Activated naive CD8-positive, alpha-beta T cell treated with anti-CD3 and anti-CD28 coated beads, Interleukin-2, amount 10 ng/mL, durations not matched to agents 7 days and 5 days (primary cell): Measurements from ENCODE around the gene TMEM253. TPM values are rescaled to one million over a fixed set of nuclear protein-coding genes. Genes with fewer than 3 reads are reported as not detected.

ENCODE experiments used
- ATAC-seq: fragments of 150-1000 bp; cut with Tn5 transposase; one replicate; pipeline ENCODE4 v1.10.0; 2021; ENCODE audit warnings: low read depth, moderate library complexity
- POLR2A ChIA-PET: fragments of 350-600 bp; sonication (Branson Sonifier 250); formaldehyde crosslinking; loops from one replicate; lab custom pipeline; 2021; ENCODE audit warnings: antibody characterized with exemption; lab: Charles Lee
- DNase-seq: peaks from one replicate; pipeline ENCODE4 v3.0.0; 2021
- H3K27ac Mint-ChIP-seq: one replicate; pipeline ENCODE4 v1.8.0; 2022; ENCODE audit warnings: mild to moderate bottlenecking, mixed read lengths
- H3K27me3 Mint-ChIP-seq: one replicate; pipeline ENCODE4 v1.8.0; 2022; ENCODE audit warnings: mild to moderate bottlenecking, moderate library complexity, mixed read lengths
- H3K36me3 Mint-ChIP-seq: one replicate; pipeline ENCODE4 v1.8.0; 2021; ENCODE audit warnings: mild to moderate bottlenecking, mixed read lengths
- H3K4me1 Mint-ChIP-seq: one replicate; pipeline ENCODE4 v1.8.0; 2021; ENCODE audit warnings: mixed read lengths
- H3K4me3 Mint-ChIP-seq: one replicate; pipeline ENCODE4 v1.8.0; 2022; ENCODE audit warnings: mild to moderate bottlenecking, moderate library complexity, mixed read lengths
- H3K9me3 Mint-ChIP-seq: one replicate; pipeline ENCODE4 v1.8.0; 2021; ENCODE audit warnings: mixed read lengths
- total RNA-seq, 2 experiments: library from RNA; stranded (reverse); gene quantifications; one replicate each; pipeline ENCODE4 v1.2.3, GENCODE V29; 2021

TMEM253 gene
- not detected for total RNA-seq

DNA sequence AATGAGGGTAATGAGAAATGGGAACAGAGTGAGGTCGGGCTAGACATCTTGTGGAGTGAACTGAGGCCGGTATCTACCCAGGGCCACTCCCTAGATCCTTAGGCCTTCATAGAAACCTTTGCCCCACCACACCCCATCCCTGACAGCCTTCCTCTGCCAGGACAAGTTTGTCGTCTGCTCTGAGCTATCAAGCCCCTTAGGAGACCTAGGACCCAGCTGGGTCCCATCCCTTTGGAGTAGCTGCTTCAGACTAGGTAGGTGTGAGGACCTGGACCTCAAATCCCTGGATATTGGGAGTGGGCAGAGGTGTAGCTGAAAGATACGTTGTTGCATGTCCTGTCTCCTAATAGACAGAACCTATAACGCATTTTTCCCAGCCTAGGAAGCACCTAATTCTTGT lies at the start of gene TMEM253:
TSS of gene TMEM253 (plus strand) at position 136 of the 400 bp plus-strand sequence. CDS start 278 bp downstream, outside the sequence.
- DNase-seq (no peak), ATAC-seq (no peak)
- POLR2A ChIA-PET = no interaction called here
- Mint-ChIP-seq H3K27ac (no peak within 1 kb of the TSS), H3K9me3 (no peaks in the 10 kb centered on the region), H3K4me1 (peaks cover 36% of the 10 kb centered on the region), H3K27me3 (peaks cover 24% of the 10 kb centered on the region), H3K36me3 (no peaks in the 10 kb centered on the region), H3K4me3 (peak within 1 kb of the TSS; percentile 94)

DNA sequence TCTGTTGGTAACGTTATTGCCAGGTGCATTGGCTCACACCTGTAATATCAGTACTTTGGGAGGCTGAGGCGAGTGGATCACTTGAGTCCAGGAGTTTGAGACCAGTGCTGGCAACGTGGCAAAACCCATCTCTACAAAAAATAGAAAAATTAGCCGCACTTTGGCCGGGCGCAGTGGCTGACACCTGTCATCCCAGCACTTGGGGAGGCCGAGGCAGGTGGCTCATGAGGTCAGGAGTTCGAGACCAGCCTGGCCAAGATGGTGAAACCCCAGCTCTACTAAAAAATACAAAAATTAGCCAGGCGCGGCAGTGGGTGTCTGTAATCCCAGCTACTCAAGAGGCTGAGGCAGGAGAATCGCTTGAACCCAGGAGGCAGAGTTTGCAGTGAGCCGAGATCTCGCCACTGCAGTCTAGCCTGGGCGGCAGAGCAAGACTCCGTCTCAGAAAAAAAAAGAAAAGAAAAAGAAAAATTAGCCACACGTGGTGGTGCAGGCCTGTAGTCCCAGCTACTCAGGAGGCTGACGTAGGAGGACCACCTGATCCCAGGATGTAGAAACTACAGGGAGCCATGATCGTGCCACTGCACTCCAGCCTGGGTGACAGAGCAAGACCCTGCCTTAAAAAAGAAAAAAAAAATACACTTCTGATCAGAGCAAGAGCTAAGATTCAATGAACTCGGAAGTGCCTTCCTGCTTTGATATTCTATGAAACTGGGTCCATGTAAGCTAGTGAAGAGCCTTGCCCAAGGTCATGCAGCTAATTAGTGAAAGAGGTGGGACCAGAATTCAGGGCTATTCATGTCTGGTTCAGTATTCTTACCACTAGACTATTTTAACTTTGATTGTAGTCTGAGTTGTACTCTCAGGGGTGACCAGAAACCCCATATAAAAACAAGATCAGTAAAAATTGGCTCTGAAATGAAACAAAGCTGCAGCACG lies 47.4 kb upstream of the TMEM253 start:
- H3K4me3 Mint-ChIP-seq = no peak overlapping the region
- DNase-seq (no peak), ATAC-seq (no peak)
- H3K9me3 Mint-ChIP-seq = no peaks in the 10 kb centered on the region
- H3K36me3 Mint-ChIP-seq = no peaks in the 10 kb centered on the region
- POLR2A ChIA-PET = no interaction called here
- H3K4me1 Mint-ChIP-seq = peaks cover 5% of the 10 kb centered on the region
- H3K27me3 Mint-ChIP-seq = peaks cover 8% of the 10 kb centered on the region
- no peak overlapping the region for H3K27ac Mint-ChIP-seq

DNA sequence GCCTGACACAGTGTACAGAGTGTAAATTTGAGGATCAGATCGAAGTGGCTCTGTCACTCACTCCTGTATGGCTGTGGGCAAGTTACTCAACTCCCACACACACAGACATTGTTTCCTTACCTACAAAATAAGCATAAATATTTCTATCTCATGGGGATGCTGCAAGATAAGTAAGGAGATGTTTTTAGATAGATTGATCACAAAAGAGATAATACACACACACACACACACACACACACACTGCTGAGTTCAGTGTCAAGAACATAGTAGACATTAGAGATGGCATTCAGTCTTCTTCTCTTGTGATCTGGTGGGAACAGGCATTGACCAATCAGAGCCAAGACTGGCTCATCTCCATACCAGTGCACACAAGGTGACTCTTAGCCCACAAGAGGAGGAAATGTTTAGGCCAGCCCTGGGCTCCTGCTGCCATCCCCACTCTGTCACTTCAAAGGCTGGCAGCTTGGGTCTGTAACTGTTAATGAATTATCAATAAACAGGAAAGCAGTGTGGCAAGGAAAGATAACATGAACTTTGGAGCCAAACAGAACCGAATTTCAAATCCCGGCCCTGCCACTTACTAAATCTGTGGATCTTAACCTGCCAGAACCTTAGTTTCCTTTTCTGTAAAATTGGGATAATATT lies 46.6 kb upstream of the TMEM253 start:
- no peak overlapping the region for H3K4me3 Mint-ChIP-seq
- DNase-seq = no peak
- H3K27ac Mint-ChIP-seq = no peak overlapping the region
- H3K36me3 Mint-ChIP-seq = no peaks in the 10 kb centered on the region
- no peak for ATAC-seq
- POLR2A ChIA-PET = no interaction called here
- H3K27me3 Mint-ChIP-seq = peaks cover 11% of the 10 kb centered on the region
- peaks cover 5% of the 10 kb centered on the region for H3K4me1 Mint-ChIP-seq
- no peaks in the 10 kb centered on the region for H3K9me3 Mint-ChIP-seq

DNA sequence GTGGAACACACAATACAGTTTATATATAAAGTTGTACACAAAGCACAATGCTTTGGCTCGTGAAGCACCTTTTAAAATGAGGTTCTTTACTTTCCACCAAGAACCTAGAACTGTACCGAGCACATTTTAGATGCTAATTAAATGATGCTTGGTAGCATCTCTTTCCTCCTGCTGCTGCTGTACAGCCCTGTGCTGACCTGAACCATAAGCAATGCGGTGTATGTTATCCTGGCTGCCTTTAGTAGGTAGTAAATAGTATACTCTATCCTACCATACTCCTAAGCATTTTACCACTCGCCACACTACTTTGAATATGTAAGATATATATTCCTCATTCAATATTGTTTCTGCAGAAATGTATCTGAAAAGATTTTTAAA lies 46.1 kb upstream of the TMEM253 start:
- ATAC-seq (no peak), DNase-seq (no peak)
- H3K4me1 Mint-ChIP-seq = peaks cover 5% of the 10 kb centered on the region
- POLR2A ChIA-PET = no interaction called here
- H3K27ac Mint-ChIP-seq = no peak overlapping the region
- H3K27me3 Mint-ChIP-seq = peaks cover 8% of the 10 kb centered on the region
- H3K36me3 Mint-ChIP-seq = no peaks in the 10 kb centered on the region
- H3K9me3 Mint-ChIP-seq = no peaks in the 10 kb centered on the region
- no peak overlapping the region for H3K4me3 Mint-ChIP-seq

DNA sequence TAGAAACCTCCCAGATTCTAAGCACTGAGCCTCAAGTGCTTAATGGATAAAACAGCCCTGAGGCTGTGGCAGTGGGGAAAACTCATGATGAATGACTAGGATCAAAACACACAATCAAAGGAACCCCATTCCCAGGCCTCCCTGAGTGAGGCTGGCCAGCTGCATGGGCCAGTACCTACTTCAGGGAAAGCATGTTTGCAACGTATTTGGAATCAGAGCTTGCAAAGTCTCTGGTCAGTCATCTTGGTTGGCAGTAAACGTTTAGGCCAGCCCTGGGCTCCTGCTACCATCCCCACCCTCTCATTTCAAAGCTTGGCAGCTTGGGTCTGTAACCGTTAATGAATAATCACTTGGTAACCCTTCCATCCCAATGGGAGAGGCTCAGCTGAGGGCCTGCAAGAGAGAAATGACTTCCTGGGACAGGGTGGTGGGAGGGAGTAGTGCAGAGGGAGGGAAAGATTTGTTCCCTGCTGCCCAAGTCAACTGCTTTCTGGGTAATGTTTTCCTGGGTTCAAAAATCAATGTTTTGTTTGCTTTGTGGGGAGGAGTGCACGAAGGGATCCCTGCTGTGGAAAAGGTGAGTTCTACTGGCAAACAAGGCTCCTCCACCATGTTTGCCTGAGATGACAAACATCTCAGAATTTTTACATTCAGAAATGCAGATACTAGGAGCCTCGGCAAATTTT lies 45.3 kb upstream of the TMEM253 start:
- POLR2A ChIA-PET = no interaction called here
- H3K27me3 Mint-ChIP-seq = peaks cover 11% of the 10 kb centered on the region
- no peaks in the 10 kb centered on the region for H3K9me3 Mint-ChIP-seq
- peaks cover 5% of the 10 kb centered on the region for H3K4me1 Mint-ChIP-seq
- no peak overlapping the region for H3K4me3 Mint-ChIP-seq
- no peak overlapping the region for H3K27ac Mint-ChIP-seq
- no peaks in the 10 kb centered on the region for H3K36me3 Mint-ChIP-seq
- ATAC-seq (no peak), DNase-seq (no peak)

DNA sequence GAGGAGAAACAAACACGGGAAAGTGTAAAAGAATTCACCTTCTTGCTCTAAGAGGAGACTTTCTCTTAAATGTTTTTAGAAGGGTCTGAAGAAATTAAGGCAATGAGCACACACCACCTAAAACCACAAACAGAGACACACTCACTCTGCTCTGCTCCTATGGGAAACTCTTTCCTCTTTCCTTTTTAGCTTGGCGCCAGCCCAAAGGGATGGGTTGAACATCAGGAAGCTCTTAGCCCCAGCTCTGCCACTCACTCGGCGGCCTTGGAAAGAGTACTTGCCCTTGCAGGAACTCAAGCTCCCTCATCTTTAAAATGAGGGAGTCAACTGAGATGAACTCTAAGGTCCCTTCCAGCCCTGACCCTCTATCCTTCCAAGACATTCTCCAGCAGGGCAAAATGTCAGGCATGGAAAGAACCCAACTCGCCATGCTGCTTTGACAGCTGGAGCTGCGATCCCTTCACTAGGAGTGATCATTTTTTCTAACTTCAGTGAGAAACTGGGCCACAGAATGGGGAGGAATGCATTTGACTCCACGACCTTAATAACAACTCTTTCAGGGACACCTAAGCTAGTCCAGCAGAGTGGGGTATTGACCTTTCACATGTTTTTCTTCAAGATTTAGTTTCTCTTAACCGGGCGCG lies 44.2 kb upstream of the TMEM253 start:
- peaks cover 16% of the 10 kb centered on the region for H3K27me3 Mint-ChIP-seq
- no peak overlapping the region for H3K4me3 Mint-ChIP-seq
- POLR2A ChIA-PET = no interaction called here
- H3K36me3 Mint-ChIP-seq = no peaks in the 10 kb centered on the region
- peaks cover 5% of the 10 kb centered on the region for H3K4me1 Mint-ChIP-seq
- H3K27ac Mint-ChIP-seq = no peak overlapping the region
- DNase-seq (no peak), ATAC-seq (no peak)
- H3K9me3 Mint-ChIP-seq = no peaks in the 10 kb centered on the region

DNA sequence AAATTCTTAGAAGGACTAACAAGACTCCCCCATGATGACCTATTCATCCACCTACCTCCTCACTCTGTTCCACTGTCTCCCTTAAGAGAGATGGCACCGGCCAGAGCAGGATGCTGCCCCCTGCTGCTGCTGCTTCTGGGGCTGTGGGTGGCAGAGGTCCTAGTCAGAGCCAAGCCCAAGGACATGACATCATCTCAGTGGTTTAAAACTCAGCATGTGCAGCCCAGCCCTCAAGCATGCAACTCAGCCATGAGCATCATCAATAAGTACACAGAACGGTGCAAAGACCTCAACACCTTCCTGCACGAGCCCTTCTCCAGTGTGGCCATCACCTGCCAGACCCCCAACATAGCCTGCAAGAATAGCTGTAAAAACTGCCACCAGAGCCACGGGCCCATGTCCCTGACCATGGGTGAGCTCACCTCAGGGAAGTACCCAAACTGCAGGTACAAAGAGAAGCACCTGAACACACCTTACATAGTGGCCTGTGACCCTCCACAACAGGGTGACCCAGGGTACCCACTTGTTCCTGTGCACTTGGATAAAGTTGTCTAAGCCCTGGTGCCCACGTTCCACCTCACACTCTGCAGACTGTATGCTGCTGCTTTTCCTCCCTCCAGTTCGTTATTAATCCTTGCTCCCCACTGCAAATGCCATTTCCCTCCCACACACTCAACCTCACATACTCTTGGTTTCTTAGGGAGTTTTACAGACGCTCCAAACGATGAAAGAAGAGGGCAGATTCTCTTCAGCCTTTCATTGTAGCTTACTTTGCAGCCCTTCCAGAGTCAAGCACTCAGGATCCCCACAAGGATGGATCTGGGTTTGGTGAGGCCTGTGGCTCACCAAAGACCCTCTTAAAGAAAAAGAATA lies 42.8 kb upstream of the TMEM253 start, which contains the start of gene RNASE8:
TSS of gene RNASE8 (plus strand) at position 20 of the 873 bp plus-strand sequence. CDS start at position 91, 71 bp downstream.
- Mint-ChIP-seq H3K27ac (no peak within 1 kb of the TSS), H3K9me3 (no peaks in the 10 kb centered on the region), H3K4me1 (peaks cover 5% of the 10 kb centered on the region), H3K4me3 (no peak within 1 kb of the TSS), H3K27me3 (peaks cover 21% of the 10 kb centered on the region), H3K36me3 (no peaks in the 10 kb centered on the region)
- POLR2A ChIA-PET = no interaction called here
- ATAC-seq (no peak), DNase-seq (no peak)

DNA sequence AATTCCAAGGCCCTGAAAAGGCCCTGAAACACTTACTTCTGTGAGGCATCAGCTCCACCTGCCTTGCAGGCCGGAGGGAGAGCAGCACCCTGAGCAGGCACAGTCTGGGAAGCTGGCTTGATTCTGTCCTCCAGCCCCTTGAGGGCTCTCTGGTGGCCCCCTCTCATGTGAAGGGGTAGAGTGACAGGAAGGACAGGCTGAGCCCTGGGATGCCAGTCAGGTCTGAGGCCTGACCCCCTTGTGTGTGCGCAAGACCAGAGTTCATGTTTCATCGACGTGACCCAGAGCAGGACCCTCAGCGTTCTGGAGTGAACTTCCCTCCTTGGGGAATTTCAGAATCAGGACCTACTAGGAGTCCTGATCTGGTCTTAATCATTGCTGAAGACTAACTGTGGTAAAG lies 42.0 kb upstream of the TMEM253 start:
- POLR2A ChIA-PET = no interaction called here
- no peak for DNase-seq
- Mint-ChIP-seq H3K4me1 (peaks cover 5% of the 10 kb centered on the region), H3K27ac (no peak overlapping the region), H3K36me3 (no peaks in the 10 kb centered on the region), H3K9me3 (no peaks in the 10 kb centered on the region), H3K4me3 (no peak overlapping the region), H3K27me3 (peaks cover 30% of the 10 kb centered on the region)
- ATAC-seq = no peak

DNA sequence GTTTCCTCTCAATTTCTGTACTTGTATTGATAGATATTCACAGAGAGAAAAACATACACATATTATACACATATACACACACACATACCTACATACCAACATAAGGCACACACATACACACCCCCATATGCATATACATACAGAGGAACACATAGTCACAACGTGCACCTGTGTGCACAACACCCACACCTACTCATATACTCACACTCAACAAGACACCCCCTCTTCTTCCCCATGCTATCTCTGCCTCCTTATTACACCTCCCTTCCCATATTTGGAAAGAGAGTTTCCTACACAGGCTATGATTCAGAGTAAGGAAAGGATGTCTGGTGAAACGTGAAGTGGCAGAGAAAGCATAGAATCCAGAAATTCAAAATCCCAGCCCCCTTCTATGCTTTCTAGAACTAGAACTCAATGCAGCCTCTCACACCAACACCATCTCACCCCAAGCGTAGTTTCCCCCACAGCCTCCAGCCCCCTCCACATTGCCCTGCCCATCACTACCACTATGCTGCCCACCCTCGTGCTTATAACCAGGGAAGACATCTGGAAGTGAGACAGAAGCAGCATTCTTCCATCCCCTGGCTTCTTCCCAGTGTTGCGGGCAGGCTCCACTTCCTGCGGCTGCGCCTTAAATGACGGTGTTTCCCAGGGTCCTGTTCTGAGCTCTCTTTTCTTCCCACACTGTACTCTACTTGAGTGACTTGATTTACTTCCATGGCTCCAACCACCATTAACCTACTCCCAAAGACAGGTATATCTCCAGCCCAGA lies 40.8 kb upstream of the TMEM253 start:
- Mint-ChIP-seq H3K27ac (no peak overlapping the region), H3K36me3 (no peaks in the 10 kb centered on the region), H3K9me3 (no peaks in the 10 kb centered on the region), H3K27me3 (peaks cover 36% of the 10 kb centered on the region), H3K4me1 (peaks cover 3% of the 10 kb centered on the region), H3K4me3 (no peak overlapping the region)
- DNase-seq = no peak
- ATAC-seq = no peak
- POLR2A ChIA-PET = no interaction called here

DNA sequence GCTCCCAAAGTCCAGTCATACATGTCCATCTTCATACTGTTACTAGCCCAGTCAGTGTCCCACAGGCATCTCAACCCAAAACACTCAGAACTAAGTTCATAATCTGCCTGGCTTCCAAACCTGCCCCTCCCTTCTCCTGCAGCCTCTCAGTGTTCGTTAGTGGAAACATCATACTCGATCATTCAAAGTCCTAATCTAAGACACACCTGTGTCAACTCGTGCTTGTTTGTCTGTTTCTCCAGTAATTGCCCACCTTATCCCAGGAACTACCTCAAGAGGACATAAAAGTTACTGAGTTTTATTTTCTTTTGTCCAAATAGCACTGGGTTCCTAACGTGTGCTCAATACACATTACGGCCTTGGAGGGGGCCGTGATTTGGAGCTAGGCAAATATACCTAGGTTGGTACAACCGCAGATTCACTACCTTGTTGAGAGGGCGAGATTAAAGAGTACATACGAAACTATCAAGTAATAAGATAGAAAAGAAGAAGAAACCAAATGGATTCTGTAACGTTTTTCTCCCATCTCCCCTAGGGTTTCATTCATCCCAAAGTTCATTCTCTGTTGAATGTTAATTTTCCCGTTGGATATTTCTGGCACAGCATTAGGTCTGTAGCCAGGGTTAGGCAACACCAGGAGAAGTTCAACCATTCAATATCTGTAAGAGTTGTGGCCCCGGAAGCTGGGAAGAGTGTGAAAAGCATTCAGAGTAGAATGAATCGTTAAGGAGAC lies 40.1 kb upstream of the TMEM253 start:
- Mint-ChIP-seq H3K4me1 (peaks cover 3% of the 10 kb centered on the region), H3K36me3 (no peaks in the 10 kb centered on the region), H3K9me3 (no peaks in the 10 kb centered on the region), H3K4me3 (no peak overlapping the region), H3K27ac (no peak overlapping the region), H3K27me3 (peaks cover 42% of the 10 kb centered on the region)
- POLR2A ChIA-PET = no interaction called here
- ATAC-seq = no peak
- no peak for DNase-seq

DNA sequence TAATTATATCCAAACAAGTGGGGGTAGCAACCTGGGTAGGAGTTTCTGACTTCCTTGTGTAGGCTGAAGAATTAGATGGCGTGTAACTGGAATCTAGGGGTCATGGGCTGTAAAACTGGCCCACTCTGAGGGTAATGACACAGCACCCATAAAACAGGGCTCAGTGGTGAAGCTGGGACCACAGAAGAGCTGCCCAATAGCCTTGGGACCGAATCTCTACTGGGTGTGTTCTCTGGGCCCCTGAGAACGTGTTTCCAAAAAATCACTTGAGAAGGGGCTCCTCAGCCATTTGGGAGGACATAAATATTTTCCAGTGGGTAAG lies 39.6 kb upstream of the TMEM253 start:
- Mint-ChIP-seq H3K36me3 (no peaks in the 10 kb centered on the region), H3K27ac (no peak overlapping the region), H3K4me3 (no peak overlapping the region), H3K27me3 (peaks cover 46% of the 10 kb centered on the region), H3K4me1 (peaks cover 3% of the 10 kb centered on the region), H3K9me3 (no peaks in the 10 kb centered on the region)
- POLR2A ChIA-PET = no interaction called here
- ATAC-seq = no peak
- no peak for DNase-seq
